GM20000 (cell line): ENCODE measurements around the gene DISP2.

Experiments
- DNase-seq: peaks from one replicate; pipeline ENCODE4 v3.0.0; 2012; ENCODE audit warnings: low spot score
- TF ChIP-seq, protein P1 (sequence below): IDR thresholded peaks from 2 replicates; pipeline ENCODE4 v1.5.1; 2012; ENCODE audit warnings: mild to moderate bottlenecking, control low read depth; ENCODE audit errors: extremely low read depth, missing control alignments

Gene DISP2

GRCh38 chr15:40363611-40364010 is 5.6 kb downstream of the DISP2 start:
- DNase-seq, result no peak
- TF ChIP-seq, protein P1, sequence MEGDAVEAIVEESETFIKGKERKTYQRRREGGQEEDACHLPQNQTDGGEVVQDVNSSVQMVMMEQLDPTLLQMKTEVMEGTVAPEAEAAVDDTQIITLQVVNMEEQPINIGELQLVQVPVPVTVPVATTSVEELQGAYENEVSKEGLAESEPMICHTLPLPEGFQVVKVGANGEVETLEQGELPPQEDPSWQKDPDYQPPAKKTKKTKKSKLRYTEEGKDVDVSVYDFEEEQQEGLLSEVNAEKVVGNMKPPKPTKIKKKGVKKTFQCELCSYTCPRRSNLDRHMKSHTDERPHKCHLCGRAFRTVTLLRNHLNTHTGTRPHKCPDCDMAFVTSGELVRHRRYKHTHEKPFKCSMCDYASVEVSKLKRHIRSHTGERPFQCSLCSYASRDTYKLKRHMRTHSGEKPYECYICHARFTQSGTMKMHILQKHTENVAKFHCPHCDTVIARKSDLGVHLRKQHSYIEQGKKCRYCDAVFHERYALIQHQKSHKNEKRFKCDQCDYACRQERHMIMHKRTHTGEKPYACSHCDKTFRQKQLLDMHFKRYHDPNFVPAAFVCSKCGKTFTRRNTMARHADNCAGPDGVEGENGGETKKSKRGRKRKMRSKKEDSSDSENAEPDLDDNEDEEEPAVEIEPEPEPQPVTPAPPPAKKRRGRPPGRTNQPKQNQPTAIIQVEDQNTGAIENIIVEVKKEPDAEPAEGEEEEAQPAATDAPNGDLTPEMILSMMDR, result no peak

GRCh38 chr15:40364251-40364650 is 6.2 kb downstream of the DISP2 start:
- DNase-seq, result no peak
- TF ChIP-seq, protein P1, result no peak

GRCh38 chr15:40365016-40365415 is 7.0 kb downstream of the DISP2 start:
- TF ChIP-seq, protein P1, result no peak
- no peak for DNase-seq

GRCh38 chr15:40365624-40366456 is 7.8 kb downstream of the DISP2 start:
- TF ChIP-seq, protein P1, result no peak
- no peak for DNase-seq

DNA sequence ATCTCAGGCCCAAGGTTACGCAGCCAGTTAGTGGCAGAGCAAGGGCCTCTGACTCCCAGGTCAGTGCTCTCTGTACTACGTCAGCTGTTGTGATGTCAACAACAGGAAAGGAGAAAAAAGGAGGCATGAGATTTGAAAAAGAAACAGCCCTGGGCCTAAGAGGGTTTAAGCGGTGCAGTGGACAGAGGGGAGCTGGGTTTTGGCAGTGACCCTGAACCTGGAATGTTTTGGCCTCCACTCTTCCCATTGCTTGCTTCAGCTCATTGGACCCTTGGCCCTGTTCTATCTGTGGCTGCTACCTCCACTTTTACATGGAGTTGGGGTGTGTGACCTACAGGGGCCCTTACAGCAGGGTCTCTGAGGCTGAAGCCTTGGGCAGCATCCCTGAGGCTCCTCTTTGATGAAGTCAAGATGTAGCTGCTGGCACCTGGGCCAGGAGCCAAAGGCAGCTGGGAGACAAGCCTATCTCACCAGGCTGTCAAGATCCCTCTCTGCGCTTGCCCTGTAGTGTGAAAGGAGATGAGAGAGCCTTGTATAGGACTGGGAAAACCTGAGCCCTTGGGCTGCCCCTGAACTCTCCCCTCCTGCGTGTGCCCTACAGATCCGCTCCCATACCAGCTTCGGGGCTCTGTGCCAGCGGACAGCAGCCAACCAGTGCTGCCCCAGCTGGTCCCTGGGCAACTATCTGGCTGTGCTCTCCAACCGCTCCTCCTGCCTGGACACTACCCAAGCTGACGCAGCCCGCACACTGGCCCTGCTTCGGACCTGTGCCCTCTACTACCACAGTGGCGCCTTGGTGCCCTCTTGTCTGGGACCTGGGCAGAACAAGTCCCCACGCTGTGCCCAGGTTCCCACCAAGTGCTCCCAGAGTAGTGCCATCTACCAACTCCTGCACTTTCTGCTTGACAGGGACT is 8.7 kb downstream of the DISP2 start:
- no peak for DNase-seq
- TF ChIP-seq, protein P1, result no peak

DNA sequence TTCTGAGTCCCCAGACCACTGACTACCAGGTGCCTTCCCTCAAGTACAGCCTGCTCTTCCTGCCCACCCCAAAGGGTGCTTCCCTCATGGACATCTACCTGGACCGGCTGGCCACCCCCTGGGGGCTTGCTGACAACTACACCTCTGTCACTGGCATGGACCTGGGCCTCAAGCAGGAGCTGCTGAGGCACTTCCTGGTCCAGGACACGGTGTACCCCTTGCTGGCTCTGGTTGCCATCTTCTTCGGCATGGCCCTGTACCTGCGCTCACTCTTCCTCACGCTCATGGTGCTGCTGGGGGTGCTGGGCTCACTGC is 9.3 kb downstream of the DISP2 start:
- DNase-seq, result no peak
- TF ChIP-seq, protein P1, result no peak
